ENCODE results near the gene PNMA6F. TPM values are rescaled to one million over a fixed set of nuclear protein-coding genes. Genes with fewer than 3 reads are reported as not detected.

Gene PNMA6F
- total RNA-seq, 6 experiments from 2014 or later, result not detected

DNA sequence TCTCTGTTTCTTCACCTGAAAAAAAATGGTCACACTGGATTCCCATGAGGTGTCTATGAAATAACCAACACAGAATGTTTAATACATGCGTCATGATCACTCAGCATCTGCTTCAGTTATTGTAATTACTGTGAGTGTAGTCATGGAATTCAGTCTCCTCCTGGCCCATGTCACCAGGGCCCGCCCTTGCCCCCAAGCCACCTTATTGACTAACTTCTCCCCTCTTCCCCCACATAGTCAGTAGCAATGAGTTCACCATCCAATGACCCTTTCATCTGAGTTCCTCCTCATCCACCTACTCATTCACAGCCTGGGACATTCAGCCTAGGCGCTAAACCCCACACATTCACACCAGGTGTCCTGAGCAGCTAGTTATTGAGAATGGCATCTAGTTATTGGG lies 15.6 kb downstream of the PNMA6F start:
- ATAC-seq (no peak), DNase-seq (no peak)
- H3K36me3 ChIP-seq, result no peaks in the 10 kb centered on the region
- intact Hi-C loops (cut with DNase I), result no loop called here
- H3K4me3 ChIP-seq, result no peak overlapping the region
- H3K9me3 ChIP-seq, result no peaks in the 10 kb centered on the region
- TF ChIP-seq, protein P1, sequence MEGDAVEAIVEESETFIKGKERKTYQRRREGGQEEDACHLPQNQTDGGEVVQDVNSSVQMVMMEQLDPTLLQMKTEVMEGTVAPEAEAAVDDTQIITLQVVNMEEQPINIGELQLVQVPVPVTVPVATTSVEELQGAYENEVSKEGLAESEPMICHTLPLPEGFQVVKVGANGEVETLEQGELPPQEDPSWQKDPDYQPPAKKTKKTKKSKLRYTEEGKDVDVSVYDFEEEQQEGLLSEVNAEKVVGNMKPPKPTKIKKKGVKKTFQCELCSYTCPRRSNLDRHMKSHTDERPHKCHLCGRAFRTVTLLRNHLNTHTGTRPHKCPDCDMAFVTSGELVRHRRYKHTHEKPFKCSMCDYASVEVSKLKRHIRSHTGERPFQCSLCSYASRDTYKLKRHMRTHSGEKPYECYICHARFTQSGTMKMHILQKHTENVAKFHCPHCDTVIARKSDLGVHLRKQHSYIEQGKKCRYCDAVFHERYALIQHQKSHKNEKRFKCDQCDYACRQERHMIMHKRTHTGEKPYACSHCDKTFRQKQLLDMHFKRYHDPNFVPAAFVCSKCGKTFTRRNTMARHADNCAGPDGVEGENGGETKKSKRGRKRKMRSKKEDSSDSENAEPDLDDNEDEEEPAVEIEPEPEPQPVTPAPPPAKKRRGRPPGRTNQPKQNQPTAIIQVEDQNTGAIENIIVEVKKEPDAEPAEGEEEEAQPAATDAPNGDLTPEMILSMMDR (IDR thresholded peaks at IDR 0.05), result no peak
- TF ChIP-seq POLR2A (IDR thresholded peaks at IDR 0.05), result no peak
- no peak overlapping the region for H3K27ac ChIP-seq
- 65% methylated on average over 2 of the region's 3 CpGs for WGBS (ENCODE audit: insufficient coverage, low coverage, low lambda C conversion rate, missing lambda C conversion rate)
- H3K4me1 ChIP-seq, result no peaks in the 10 kb centered on the region
- H3K27me3 ChIP-seq, result no peaks in the 10 kb centered on the region

DNA sequence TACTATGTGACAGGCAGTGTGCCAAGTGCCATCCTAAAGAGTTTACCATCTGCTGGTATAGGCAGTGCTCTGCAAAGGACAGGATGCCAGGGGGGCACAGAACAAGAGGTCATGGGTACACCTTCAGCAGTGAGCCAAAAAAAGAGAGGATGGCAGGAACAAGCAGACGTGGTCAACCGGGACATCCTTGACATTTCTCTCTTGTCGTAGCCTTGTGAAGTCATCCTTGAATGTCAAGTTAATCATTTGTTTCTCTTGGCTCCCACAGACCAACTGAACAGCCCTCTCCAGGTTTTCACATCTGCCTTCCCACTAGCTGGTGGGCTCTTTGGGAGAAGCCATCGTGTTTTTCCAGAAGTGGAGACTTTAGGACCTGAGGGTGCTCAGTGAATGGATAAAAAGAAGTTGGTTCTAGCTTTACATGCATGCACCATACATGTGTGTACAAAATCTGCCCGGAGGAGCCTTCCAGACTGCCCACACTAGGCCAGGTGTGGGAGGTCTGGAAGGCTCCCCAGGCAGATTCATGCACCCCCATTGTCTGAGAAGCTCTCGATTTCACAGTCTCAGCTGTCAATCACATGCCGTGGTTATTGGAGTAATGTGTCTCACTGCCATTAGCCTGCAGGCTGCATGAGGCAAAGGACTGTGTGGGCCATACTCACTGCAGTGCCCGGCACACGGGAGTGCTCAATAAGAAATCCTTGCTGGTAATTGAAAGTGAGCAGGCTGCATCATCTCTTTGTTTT lies 16.4 kb downstream of the PNMA6F start:
- DNase-seq (no peak), ATAC-seq (no peak)
- WGBS (ENCODE audit: insufficient coverage, low coverage, low lambda C conversion rate, missing lambda C conversion rate), result 66% methylated on average over 9 of the region's 9 CpGs

DNA sequence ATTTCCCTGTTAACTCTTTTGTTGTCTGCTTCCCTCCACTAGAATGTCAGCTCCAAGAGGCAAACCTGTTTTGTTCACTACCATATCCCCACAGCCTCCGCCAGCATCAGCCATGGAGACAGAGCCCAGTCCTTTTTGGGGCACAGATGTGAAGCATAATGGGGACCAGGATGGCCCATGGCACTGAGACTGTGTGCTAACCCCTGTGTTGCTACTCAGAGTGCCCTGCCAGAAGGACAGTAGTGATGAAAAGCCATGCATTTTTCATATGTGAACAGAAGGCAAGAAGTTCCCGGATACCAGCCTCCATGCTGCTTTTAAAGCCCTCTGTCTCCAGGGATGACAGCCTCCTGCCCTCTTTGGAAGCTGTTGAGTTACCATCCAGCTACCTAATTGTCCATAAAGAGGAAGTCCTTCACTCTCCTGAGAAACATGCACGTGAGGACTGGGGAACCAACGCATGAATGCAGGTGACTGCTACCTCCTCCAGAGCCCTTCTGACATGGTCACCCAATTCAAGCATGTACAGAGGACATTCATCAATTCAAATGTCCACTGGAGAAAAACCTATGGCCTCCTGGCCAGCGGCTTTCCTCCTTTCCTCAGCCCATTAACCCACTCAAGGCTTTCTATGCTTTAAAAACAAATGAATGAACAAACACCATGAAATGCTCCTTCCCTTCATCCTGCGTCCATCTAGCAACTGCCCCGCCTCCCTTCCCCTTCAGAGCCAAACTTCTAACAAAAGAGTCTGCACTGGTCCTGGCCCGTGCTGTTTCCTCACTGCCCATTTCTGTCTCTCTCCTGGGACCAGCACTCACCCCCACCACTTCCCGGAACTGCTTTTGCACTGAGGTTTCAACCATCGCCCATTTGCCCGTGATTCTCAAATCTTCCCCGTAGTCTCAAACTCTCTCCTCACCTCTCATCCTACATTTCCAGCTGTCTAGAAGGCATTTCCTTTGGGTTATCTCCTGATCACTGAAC lies 18.0 kb downstream of the PNMA6F start:
- H3K4me1 ChIP-seq, result no peaks in the 10 kb centered on the region
- no peaks in the 10 kb centered on the region for H3K9me3 ChIP-seq
- no peak overlapping the region for H3K27ac ChIP-seq
- no peak overlapping the region for H3K4me3 ChIP-seq
- ATAC-seq (no peak), DNase-seq (no peak)
- whole genome bisulfite sequencing (ENCODE audit: insufficient coverage, low coverage, low lambda C conversion rate, missing lambda C conversion rate), result 65% methylated on average over 10 of the region's 12 CpGs
- H3K27me3 ChIP-seq, result no peaks in the 10 kb centered on the region
- no peak for TF ChIP-seq POLR2A (IDR thresholded peaks at IDR 0.05)
- TF ChIP-seq, protein P1 (IDR thresholded peaks at IDR 0.05), result no peak
- intact Hi-C loops (cut with DNase I), result no loop called here
- no peaks in the 10 kb centered on the region for H3K36me3 ChIP-seq

More for the DNA sequence above, 16.4 kb downstream of the PNMA6F start:
- H3K4me3 ChIP-seq, result no peak overlapping the region
- no peaks in the 10 kb centered on the region for H3K36me3 ChIP-seq
- no peaks in the 10 kb centered on the region for H3K9me3 ChIP-seq
- no peaks in the 10 kb centered on the region for H3K27me3 ChIP-seq
- TF ChIP-seq POLR2A (IDR thresholded peaks at IDR 0.05), result no peak
- TF ChIP-seq, protein P1 (IDR thresholded peaks at IDR 0.05), result no peak
- no peak overlapping the region for H3K27ac ChIP-seq
- intact Hi-C loops (cut with DNase I), result no loop called here
- no peaks in the 10 kb centered on the region for H3K4me1 ChIP-seq

DNA sequence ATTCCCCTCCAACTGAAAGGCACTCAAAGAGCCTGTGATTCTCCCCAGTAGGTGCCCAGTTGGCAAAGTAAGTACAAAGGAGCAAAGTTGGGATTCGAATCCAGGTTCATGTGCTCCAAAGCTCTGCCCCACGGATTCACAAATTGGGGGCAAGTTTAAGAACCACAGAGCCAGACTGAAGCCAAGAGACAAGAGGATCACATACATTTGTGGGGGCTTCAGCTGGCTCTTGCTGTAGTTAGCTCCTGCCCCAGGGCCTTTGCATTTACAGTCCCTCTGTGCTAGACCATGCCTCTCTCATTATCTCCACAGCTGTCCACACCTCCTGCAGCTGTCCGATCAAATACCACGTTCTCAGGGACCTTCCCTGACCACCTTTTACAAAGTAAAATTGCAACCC lies 18.8 kb downstream of the PNMA6F start:
- Histone ChIP-seq H3K9me3 (no peaks in the 10 kb centered on the region), H3K4me3 (no peak overlapping the region), H3K36me3 (no peaks in the 10 kb centered on the region), H3K4me1 (no peaks in the 10 kb centered on the region), H3K27ac (no peak overlapping the region), H3K27me3 (no peaks in the 10 kb centered on the region)
- intact Hi-C loops (cut with DNase I), result no loop called here
- no peak for DNase-seq
- 63% methylated on average over 3 of the region's 4 CpGs for WGBS (ENCODE audit: insufficient coverage, low coverage, low lambda C conversion rate, missing lambda C conversion rate)
- ATAC-seq, result no peak
- TF ChIP-seq POLR2A (IDR thresholded peaks at IDR 0.05), result no peak
- TF ChIP-seq, protein P1 (IDR thresholded peaks at IDR 0.05), result no peak

Measured in right lobe of liver (tissue), 6 donors.